Measurements from ENCODE around the gene KRT82. TPM values are rescaled to one million over a fixed set of nuclear protein-coding genes. Genes with fewer than 3 reads are reported as not detected.
"Not testable (repeated sequence)": the region's sequence is repeated elsewhere in the genome, so short reads cannot be mapped to it uniquely, and the experiment has no call there.

Gene KRT82
- total RNA-seq, 4 donors from 2014 or later = not detected

- no peak for TF ChIP-seq EP300 (IDR thresholded peaks at IDR 0.05; ENCODE audit: low read depth)
- no peak for TF ChIP-seq POLR2A (IDR thresholded peaks at IDR 0.05)
- no peak for TF ChIP-seq CTCF (IDR thresholded peaks at IDR 0.05)
- TF ChIP-seq POLR2AphosphoS5 (IDR thresholded peaks at IDR 0.05) = no peak
- H3K4me3 ChIP-seq = no peak overlapping the region
- in situ Hi-C loops (cut with MboI; ENCODE audit: low pct_ligation_motif_present in 1 of 4, low pct_unique_long_range_greater_than_20kb in 1 of 4, low sequenced_read_pairs in 3 of 4) = no loop called here
These were observed 58.3 kb downstream of the KRT82 start for GRCh38 chr12:52347551-52348510.

GRCh38 chr12:52347016-52347415 is 59.1 kb downstream of the KRT82 start:
- DNase-seq = no peak
- 70% methylated on average over 9 of the region's 9 CpGs; no CpG with 5 or more reads in 1 of the 2 donors for WGBS, 2 donors (ENCODE audit: low coverage in 1 of 2)
- Histone ChIP-seq H3K4me3 (no peak overlapping the region), H3K36me3 (no peaks in the 10 kb centered on the region), H3K27ac (no peak overlapping the region), H3K4me1 (no peaks in the 10 kb centered on the region), H3K9me3 (no peaks in the 10 kb centered on the region), H3K27me3 (no peaks in the 10 kb centered on the region)
- TF ChIP-seq POLR2AphosphoS5 (IDR thresholded peaks at IDR 0.05) = no peak
- no peak for TF ChIP-seq POLR2A (IDR thresholded peaks at IDR 0.05)
- no peak for TF ChIP-seq EP300 (IDR thresholded peaks at IDR 0.05; ENCODE audit: low read depth)
- TF ChIP-seq CTCF (IDR thresholded peaks at IDR 0.05) = no peak
- in situ Hi-C loops (cut with MboI; ENCODE audit: low pct_ligation_motif_present in 1 of 4, low pct_unique_long_range_greater_than_20kb in 1 of 4, low sequenced_read_pairs in 3 of 4) (no loop called here), intact Hi-C loops (cut with DNase I; ENCODE audit: low total_unique reads) (no loop called here)

More at GRCh38 chr12:52347551-52348510, 58.3 kb downstream of the KRT82 start:
- no peak for DNase-seq
- intact Hi-C loops (cut with DNase I; ENCODE audit: low total_unique reads) = no loop called here
- WGBS, 2 donors (ENCODE audit: low coverage in 1 of 2) = 69 to 88% methylated on average over 1 to 16 of the region's 16 CpGs
- Histone ChIP-seq H3K27ac (no peak overlapping the region), H3K27me3 (no peaks in the 10 kb centered on the region), H3K9me3 (no peaks in the 10 kb centered on the region), H3K4me1 (no peaks in the 10 kb centered on the region), H3K36me3 (no peaks in the 10 kb centered on the region)

GRCh38 chr12:52346593-52346992 is 59.5 kb downstream of the KRT82 start:
- WGBS, 2 donors (ENCODE audit: low coverage in 1 of 2) = 53% methylated on average over 4 of the region's 4 CpGs; no CpG with 5 or more reads in 1 of the 2 donors
- Histone ChIP-seq H3K27ac (no peak overlapping the region), H3K9me3 (no peaks in the 10 kb centered on the region), H3K27me3 (no peaks in the 10 kb centered on the region), H3K36me3 (no peaks in the 10 kb centered on the region), H3K4me3 (no peak overlapping the region), H3K4me1 (no peaks in the 10 kb centered on the region)
- in situ Hi-C loops (cut with MboI; ENCODE audit: low pct_ligation_motif_present in 1 of 4, low pct_unique_long_range_greater_than_20kb in 1 of 4, low sequenced_read_pairs in 3 of 4) (no loop called here), intact Hi-C loops (cut with DNase I; ENCODE audit: low total_unique reads) (no loop called here)
- no peak for TF ChIP-seq POLR2A (IDR thresholded peaks at IDR 0.05)
- no peak for TF ChIP-seq CTCF (IDR thresholded peaks at IDR 0.05)
- no peak for TF ChIP-seq EP300 (IDR thresholded peaks at IDR 0.05; ENCODE audit: low read depth)
- TF ChIP-seq POLR2AphosphoS5 (IDR thresholded peaks at IDR 0.05) = no peak
- DNase-seq = no peak

- not testable (repeated sequence) for H3K4me1 ChIP-seq
These were observed 61.1 kb downstream of the KRT82 start for GRCh38 chr12:52345041-52345440.

More at GRCh38 chr12:52345041-52345440, 61.1 kb downstream of the KRT82 start:
- DNase-seq; in situ Hi-C loops (cut with MboI; ENCODE audit: low pct_ligation_motif_present in 1 of 4, low pct_unique_long_range_greater_than_20kb in 1 of 4, low sequenced_read_pairs in 3 of 4); intact Hi-C loops (cut with DNase I; ENCODE audit: low total_unique reads); H3K27me3 ChIP-seq; H3K9me3 ChIP-seq; H3K4me3 ChIP-seq; H3K36me3 ChIP-seq; H3K27ac ChIP-seq: not testable (repeated sequence)
- 85 to 100% methylated on average over 1 to 8 of the region's 8 CpGs for WGBS, 2 donors (ENCODE audit: low coverage in 1 of 2)

Data from transverse colon (tissue), 4 donors.